ENCODE data around the gene SLC26A11. TPM values are rescaled to one million over a fixed set of nuclear protein-coding genes. Genes with fewer than 3 reads are reported as not detected.

The SLC26A11 gene
- total RNA-seq, 4 donors from 2014 or later: 10.0 to 38.7 (median 16.0) TPM

DNA sequence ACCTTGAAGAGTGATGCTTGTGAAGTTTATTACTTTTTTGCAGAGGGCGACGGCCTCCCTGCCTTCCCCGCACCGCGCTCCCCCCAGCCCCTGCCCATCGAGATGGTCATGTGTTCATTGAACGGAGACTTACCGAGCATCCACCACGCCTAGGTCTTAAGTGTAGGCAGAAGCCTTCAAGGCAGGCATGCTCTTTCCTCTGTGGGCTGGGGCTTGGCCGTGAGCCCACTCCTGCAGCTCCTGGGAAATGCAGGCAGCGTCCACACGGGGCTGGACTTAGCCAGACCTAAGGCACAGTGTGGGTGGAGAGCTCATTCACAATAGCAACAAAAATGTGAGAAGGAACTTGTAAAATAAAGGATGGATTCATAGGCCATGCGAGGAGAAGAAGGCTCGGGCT is 59.7 kb downstream of the SLC26A11 start:
- Histone ChIP-seq H3K36me3 (no peaks in the 10 kb centered on the region), H3K4me3 (no peak overlapping the region), H3K9me3 (no peaks in the 10 kb centered on the region), H3K4me1 (no peaks in the 10 kb centered on the region), H3K27ac (no peak overlapping the region), H3K27me3 (no peaks in the 10 kb centered on the region)
- TF ChIP-seq, protein P1, sequence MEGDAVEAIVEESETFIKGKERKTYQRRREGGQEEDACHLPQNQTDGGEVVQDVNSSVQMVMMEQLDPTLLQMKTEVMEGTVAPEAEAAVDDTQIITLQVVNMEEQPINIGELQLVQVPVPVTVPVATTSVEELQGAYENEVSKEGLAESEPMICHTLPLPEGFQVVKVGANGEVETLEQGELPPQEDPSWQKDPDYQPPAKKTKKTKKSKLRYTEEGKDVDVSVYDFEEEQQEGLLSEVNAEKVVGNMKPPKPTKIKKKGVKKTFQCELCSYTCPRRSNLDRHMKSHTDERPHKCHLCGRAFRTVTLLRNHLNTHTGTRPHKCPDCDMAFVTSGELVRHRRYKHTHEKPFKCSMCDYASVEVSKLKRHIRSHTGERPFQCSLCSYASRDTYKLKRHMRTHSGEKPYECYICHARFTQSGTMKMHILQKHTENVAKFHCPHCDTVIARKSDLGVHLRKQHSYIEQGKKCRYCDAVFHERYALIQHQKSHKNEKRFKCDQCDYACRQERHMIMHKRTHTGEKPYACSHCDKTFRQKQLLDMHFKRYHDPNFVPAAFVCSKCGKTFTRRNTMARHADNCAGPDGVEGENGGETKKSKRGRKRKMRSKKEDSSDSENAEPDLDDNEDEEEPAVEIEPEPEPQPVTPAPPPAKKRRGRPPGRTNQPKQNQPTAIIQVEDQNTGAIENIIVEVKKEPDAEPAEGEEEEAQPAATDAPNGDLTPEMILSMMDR (IDR thresholded peaks at IDR 0.05): peak in 1 of 4 experiments; percentile 25
- TF ChIP-seq POLR2A (IDR thresholded peaks at IDR 0.05): no peak
- DNase-seq: peak; percentile 41 to 84
- intact Hi-C loops (cut with DNase I; ENCODE audit: low total_unique reads): no loop called here

DNA sequence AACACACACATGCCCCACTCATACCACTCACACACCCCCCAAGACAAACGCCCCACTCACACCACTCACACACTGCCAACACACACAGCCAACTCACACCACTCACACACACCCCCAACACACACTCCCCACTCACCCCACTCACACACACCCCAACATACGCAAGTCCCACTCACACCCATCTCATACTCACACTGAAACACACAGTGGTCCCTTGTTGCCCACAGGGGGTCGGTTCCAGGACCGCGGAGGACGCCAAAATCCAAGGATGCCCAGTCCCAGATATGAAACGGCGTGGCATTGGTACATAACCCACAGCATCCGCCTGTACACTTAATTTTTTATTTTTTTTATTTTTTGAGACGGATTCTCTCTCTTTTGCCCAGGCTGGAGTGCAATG is 61.3 kb downstream of the SLC26A11 start:
- TF ChIP-seq POLR2A (IDR thresholded peaks at IDR 0.05): no peak
- TF ChIP-seq, protein P1 (IDR thresholded peaks at IDR 0.05): no peak
- no peaks in the 10 kb centered on the region for H3K9me3 ChIP-seq
- no peaks in the 10 kb centered on the region for H3K36me3 ChIP-seq
- no peaks in the 10 kb centered on the region for H3K4me1 ChIP-seq
- intact Hi-C loops (cut with DNase I; ENCODE audit: low total_unique reads): no loop called here
- H3K4me3 ChIP-seq: no peak overlapping the region
- H3K27ac ChIP-seq: no peak overlapping the region
- no peak for DNase-seq
- no peaks in the 10 kb centered on the region for H3K27me3 ChIP-seq

DNA sequence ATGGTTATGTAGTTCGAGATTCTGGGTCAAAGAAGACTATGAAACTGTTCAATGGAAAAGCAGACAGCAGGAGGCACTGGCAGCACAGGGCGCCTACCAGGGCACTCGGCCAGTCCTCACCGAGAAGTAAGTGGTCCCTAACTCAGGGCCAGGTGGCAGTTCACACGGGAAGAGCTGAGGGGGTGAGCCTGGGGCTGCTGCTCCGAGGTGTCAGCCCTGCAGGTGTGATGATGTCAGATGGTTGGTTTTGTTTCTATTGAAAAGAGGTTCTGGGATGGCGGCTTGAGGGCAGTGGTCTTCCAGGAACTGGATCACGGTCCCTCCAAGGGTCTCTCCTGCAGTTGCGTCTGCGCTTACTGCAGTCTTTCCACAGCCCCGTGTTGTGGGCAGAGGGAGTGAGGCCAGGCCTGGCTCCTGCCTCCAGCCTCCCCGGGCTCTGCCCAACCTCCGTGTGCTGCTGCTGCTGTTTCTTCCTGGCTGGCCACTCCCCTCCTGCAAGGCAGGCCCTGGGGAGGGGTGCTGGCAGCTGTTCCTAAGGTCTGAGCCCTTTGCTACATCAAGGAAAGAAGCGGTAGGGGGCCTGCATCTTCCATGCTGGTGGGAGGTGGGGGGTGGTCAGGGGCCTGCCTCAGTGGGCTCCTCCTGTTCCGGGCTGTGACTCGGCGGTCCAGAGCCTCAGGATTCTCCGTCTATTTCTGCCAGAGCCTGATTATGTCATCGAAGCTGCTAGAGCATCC is 63.1 kb downstream of the SLC26A11 start:
- Histone ChIP-seq H3K36me3 (no peaks in the 10 kb centered on the region), H3K4me3 (no peak overlapping the region), H3K4me1 (no peaks in the 10 kb centered on the region), H3K27me3 (no peaks in the 10 kb centered on the region), H3K9me3 (no peaks in the 10 kb centered on the region), H3K27ac (no peak overlapping the region)
- DNase-seq: no peak
- intact Hi-C loops (cut with DNase I; ENCODE audit: low total_unique reads): no loop called here
- TF ChIP-seq, protein P1 (IDR thresholded peaks at IDR 0.05): no peak
- no peak for TF ChIP-seq POLR2A (IDR thresholded peaks at IDR 0.05)

DNA sequence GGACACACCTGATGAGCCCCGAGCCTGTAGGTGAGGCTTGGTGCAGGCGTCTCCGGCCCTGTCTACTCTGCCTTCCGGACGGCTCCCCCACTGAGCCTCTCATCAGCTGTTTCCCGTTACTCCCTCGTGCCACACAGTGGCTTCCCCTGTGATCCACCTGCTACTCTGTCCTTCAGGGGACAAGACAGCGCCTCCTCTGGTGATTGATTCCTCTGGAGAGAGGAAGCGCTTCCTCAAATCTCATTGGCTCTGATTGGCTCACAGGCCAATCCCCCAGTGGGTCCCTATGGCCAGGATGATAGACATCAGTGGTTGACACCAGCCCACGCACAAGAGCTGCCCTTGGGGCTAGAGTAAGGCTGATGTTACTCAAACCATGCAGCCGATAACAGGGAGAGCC is 64.4 kb downstream of the SLC26A11 start:
- no peak for DNase-seq
- intact Hi-C loops (cut with DNase I; ENCODE audit: low total_unique reads): no loop called here
- TF ChIP-seq, protein P1 (IDR thresholded peaks at IDR 0.05): no peak
- no peak for TF ChIP-seq POLR2A (IDR thresholded peaks at IDR 0.05)
- no peaks in the 10 kb centered on the region for H3K4me1 ChIP-seq
- H3K4me3 ChIP-seq: no peak overlapping the region
- H3K9me3 ChIP-seq: no peaks in the 10 kb centered on the region
- H3K27me3 ChIP-seq: no peaks in the 10 kb centered on the region
- H3K27ac ChIP-seq: no peak overlapping the region
- H3K36me3 ChIP-seq: no peaks in the 10 kb centered on the region

DNA sequence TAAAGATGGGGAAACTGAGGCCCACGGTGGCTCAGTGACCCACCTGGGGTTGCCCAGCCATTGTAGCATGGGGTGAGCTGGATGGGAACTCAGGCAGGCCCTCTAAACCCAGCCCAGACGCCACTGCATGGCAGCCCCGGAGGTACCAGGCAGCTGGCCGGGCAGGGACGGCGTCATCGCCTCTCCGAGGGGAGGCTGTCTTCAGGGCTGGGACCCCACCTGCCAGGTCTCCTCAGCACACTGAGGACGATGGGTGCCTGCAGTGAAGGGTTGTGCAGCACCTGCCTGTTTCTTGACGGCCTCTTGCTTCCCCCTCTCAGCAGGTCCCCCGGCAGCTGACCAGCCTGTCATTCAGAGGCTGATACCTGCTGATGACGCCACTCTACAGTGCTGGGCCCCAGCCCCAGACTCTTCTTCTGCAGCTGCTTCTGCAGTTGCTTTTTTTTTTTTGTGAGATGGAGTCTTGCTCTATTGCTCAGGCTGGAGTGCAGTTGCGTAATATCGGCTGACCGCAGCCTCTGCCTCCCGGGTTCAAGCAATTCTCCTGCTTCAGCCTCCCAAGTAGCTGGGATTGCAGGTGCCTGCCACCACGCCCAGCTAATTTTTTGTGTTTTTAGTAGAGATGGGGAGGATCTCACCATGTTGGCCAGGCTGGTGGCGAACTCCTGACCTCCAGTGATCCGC is 65.2 kb downstream of the SLC26A11 start:
- TF ChIP-seq, protein P1 (IDR thresholded peaks at IDR 0.05): no peak
- no peak for TF ChIP-seq POLR2A (IDR thresholded peaks at IDR 0.05)
- no peaks in the 10 kb centered on the region for H3K36me3 ChIP-seq
- intact Hi-C loops (cut with DNase I; ENCODE audit: low total_unique reads): no loop called here
- no peak overlapping the region for H3K27ac ChIP-seq
- no peak overlapping the region for H3K4me3 ChIP-seq
- no peak for DNase-seq
- H3K9me3 ChIP-seq: no peaks in the 10 kb centered on the region
- no peaks in the 10 kb centered on the region for H3K4me1 ChIP-seq
- H3K27me3 ChIP-seq: no peaks in the 10 kb centered on the region

Measured in uterus (tissue), 4 donors.